HG03571 (cell line): ENCODE data around the gene GPSM1.

ENCODE experiments used
- ATAC-seq: cut with Tn5 transposase; IDR thresholded peaks from one replicate; pipeline ENCODE4 v1.9.1; 2021; ENCODE audit not compliant: unreplicated experiment

GPSM1 gene

DNA sequence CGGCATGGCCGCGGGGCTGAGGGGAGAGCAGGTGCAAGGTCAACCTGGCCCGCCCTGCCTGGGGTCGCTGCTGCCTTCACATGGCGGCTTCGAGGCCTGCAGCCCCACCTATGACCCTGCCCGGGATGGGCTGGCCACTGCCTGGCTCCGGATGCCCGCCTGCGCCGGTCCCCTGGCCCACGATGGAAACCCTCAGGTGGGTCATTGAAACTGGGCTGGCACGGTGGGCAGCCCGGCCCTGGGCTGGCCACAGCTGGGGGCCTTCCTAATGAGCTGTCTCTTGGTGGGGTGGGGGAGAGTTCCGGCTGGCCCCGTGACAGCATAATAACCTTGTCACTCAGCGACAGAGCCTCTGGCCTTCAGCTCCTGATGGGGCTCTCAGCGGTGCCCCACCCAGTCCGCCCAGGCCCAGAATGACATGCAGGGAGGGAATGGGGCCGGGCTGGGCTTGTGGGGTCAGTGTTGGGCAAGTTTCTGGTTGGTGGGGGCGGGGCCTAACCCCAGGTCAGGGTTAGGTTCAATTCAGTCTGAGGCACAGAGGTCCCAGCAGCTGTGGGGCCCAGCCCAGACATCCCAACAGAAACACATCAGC, 23.4 kb upstream of the GPSM1 start, which contains the start of gene CCDC187:
Gene CCDC187, minus strand, starts transcription at position 270 of the 592 bp plus-strand sequence. Its CDS starts 264 bp downstream, at position 6.
- no peak for ATAC-seq

- no peak for ATAC-seq
Measured at GRCh38 chr9:136304456-136304855, 22.9 kb upstream of the GPSM1 start.

DNA sequence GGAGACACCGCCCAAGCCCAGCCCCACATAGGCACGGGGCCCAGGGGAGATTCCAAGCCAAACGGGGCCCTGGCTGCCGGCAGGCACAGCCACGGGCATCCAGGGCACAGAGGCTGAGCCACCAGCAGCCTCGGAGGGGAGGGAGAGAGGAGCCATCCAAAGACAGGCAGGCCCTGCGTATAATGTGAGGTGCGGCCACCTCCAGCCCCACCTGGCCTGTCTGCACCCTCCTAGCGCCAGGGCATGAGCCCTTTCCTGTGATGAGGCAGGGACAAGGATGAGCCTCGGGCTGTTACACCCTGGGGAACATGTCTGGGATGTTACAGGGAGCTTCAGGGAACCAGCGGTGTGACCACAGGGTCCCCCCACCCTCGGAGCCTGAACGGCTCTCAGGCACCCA, 22.4 kb upstream of the GPSM1 start:
- no peak for ATAC-seq

GRCh38 chr9:136305804-136306203, 21.5 kb upstream of the GPSM1 start:
- no peak for ATAC-seq

GRCh38 chr9:136306211-136307208, 20.8 kb upstream of the GPSM1 start:
- ATAC-seq, result no peak

GRCh38 chr9:136307215-136307750, 20.1 kb upstream of the GPSM1 start:
- no peak for ATAC-seq

- no peak for ATAC-seq
Measured at GRCh38 chr9:136308006-136308701, 19.2 kb upstream of the GPSM1 start.

GRCh38 chr9:136308702-136309053, 18.7 kb upstream of the GPSM1 start:
- no peak for ATAC-seq

DNA sequence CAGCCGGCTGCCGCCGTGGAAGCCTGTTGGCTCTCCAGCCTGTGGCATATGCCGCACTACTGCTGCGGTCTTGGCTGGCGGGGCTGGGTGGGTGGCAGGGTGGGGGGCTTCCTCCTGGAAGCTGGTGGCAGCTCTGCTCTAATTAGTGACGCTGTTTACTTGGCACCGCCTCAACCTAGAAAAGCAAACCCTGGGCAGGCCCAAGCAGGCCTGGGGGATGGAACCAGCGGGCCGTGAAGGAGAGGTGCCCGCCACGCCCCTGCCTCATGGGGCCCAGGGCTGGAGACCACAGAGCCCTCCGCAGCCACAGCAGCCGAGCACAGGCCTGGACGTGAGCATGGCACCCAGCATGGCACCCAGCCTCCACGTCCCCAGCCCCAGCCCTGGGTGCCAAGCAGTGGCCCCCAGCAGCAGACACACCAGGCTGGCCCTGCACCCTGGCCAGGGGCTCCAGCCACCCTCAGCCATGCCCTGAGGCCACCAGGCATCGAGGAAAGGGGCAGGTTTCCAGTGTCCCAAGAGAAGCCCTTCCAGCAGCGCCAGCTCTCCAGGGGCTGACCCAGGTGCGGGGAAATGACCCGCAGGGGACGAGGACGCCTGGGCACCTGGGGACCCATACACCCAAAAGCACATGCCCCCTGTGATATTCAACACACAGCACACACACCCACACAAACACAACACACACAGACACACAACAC, 18.1 kb upstream of the GPSM1 start:
- no peak for ATAC-seq

DNA sequence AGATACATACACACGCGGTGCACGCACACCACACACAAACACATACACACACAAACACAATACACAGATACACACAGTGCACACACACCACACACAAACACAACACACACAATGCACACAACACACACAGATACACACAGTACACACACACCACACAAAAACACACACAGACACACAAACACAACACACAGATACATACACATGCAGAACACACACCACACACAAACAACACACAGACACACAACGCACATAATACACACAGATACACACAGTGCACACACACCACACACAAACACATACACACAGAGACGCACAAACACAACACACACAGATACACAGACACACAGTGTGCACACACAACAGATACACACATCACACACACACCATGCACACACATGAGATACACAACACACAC, 17.5 kb upstream of the GPSM1 start:
- no peak for ATAC-seq

- no peak for ATAC-seq
Measured at GRCh38 chr9:136310273-136311030, 16.9 kb upstream of the GPSM1 start.

DNA sequence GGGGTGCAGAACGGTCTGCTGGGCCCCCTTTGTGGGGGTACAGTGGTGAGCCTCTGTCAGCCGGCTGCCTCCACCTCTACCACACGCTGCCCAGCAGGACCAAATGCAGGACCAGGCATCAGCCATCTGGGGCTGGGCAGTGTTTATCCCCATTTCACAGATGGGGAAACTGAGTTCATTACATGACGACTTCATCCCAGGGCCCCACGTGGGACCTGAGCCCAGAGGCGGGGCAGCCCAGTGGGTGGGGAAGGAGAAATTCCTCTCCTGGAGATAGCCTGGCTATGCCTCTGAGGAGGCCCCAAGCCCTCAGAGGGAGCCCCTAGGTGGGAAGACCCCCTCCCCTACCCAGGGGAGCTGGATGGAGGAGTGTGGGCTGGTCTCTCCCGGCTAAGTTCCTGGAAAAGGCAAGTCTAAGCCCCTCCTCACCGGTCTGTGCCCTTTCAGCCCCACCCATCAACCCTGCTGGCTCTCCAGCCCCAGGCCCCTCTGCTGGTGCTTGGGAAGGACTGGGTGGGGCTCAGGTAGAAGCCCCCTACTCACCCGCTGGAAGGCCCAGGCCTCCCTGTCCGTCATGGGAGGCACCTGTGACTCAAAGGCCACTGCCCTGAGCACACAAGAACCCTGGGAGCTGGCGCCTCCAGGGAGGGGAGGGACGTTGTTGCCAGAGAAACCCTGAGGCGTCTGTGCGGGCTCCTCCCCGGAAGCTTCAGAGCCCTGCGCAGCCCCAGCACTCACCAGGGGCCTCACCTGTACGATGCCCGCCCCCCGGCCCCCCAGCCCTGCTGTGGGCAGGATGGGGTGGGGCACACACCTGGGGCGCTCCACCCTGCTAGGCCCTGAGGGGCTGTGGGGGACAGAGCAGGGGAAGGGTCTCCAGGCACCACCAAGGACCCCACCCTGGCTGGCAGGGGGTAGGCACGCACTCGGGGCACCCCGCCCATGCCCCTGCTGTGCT, 16.0 kb upstream of the GPSM1 start:
- no peak for ATAC-seq

GRCh38 chr9:136312009-136312375, 15.3 kb upstream of the GPSM1 start:
- ATAC-seq, result no peak

DNA sequence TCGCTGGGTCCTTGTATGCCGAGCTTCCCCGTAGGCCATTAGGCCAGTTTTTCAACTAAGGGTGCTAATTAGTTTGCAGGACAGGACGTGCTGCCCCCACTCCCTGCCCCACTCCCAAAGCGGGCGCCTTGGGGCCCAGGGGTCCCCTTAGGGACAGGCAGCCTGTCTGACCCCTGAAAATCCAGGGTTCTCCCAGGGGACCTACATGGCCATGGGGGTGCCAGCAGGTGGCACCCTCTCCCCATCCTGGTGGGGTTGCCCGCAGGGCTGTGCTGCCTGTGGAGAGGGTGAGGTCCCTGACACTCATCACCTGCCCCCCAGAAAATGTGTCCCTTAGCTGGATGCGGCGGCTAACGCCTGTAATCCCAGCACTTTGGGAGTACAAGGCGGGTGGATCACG, 14.9 kb upstream of the GPSM1 start:
- ATAC-seq, result no peak

DNA sequence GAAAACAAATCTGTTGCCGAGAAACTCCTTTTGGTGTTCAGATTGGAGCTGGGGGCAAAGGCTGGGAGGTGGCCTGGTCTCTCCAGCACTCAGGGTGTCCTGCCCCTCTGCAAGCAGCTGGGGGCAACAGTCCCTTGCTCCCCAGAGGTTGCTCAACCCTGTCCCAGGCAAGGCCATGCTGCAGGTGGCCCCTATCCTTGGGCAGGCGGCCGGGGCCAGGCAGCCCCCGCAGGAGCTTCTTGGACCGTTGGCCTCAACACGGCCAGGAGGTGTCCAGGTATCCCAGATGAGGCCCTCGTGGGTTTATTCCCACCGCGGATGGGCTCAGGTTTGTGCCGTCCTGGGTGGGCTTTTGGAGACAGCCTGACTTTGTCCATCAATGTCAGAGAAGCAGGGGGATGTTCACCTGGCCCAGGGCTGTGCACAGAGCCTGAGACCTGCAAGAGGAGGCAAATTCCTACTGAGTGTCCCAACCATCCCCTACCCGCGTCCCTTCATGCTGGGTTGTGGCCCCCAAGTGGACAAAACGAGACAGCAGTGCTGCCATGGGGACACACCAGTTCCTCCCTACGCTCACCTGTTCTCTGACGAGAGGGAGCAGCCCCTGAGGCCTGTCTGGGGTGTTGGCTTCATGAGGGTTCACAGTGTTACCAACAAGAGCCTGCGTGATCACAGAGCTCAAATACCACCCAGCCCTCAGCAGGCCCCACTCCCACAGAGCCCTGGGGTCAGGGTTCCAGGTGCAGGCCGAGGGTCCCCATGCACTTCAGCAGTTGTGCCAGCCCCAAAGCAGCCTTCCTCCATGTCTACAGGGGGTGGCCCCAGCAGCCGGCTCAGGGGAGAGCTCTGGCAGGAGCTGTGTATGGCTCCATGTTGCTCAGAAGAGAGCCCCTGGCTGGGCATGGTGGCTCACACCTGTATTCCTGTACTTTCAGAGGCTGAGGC, 14.0 kb upstream of the GPSM1 start:
- no peak for ATAC-seq

DNA sequence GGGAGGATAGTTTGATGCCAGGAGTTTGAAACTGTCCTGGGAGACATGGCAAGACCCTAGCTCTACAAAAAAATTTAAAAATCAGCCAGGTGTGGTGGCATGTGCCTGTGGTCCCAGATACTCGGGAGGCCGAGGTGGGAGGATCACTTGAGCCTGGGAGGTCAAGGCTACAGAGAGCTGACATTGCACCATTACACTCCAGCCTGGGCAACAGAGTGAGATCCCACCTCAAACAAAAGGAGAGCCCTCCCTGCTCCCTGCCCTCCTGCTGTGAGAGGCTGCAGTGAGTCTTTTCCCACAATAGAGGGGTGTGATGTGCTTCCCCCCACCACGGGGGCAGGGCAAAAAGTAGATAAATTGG, 13.3 kb upstream of the GPSM1 start:
- ATAC-seq, result no peak

DNA sequence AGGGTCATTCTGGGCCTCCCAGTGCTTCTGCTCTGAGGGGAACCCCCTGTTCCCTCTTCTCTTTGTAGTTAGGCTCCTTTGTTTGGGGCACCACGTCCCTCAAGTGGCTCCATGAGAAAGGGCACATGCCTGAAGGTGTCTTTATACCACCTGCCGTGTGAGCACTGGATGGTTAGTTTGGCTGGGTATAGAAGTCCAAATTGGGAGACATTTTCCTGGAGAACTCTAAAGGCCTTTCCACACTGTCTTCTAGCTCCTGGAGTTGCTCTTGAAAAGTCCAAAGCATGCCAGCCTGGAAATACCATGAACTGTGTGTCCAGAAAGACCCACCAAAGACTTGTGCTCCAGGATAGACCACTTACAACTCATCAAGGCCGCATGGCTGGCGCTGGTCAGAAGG, 12.4 kb upstream of the GPSM1 start:
- ATAC-seq, result no peak

- ATAC-seq, result no peak
Measured at GRCh38 chr9:136316271-136316751, 11.0 kb upstream of the GPSM1 start.
